HCT116 (cell line): Measurements from ENCODE around the gene OR56A5. TPM values are rescaled to one million over a fixed set of nuclear protein-coding genes. Genes with fewer than 3 reads are reported as not detected.

Source experiments
- ATAC-seq: fragments of 200-7000 bp; cut with Tn5 transposase; 2 replicates; pipeline ENCODE4 v1.9.1; 2020; ENCODE audit warnings: mild to moderate bottlenecking, moderate library complexity
- BruUV-seq: library from RNA; stranded (reverse); fragments of 400-500 nt; replicated peaks from 2 replicates; lab custom pipeline; 2021; lab: Mats Ljungman, UMichigan
- CTCF ChIA-PET: fragments of 300-600 bp; sonication (Branson Sonifier 250); formaldehyde crosslinking; loops from one replicate; lab custom pipeline; 2021; ENCODE audit warnings: antibody characterized with exemption; lab: Charles Lee
- POLR2A ChIA-PET: fragments of 300-600, 350-600 bp; sonication (Branson Sonifier 250); formaldehyde crosslinking; loops from one replicate; lab custom pipeline; 2021; ENCODE audit warnings: antibody characterized with exemption; lab: Charles Lee
- RAD21 ChIA-PET, 2 experiments: fragments of 300-600 bp; sonication (Branson Sonifier 250); formaldehyde crosslinking; loops; one replicate each; lab custom pipeline; 2023; ENCODE audit warnings: low total read pairs in 2 of 2; ENCODE audit not compliant: uncharacterized antibody in 2 of 2, unreplicated experiment in 2 of 2, low non-redundant PET in 1 of 2; lab: Charles Lee
- DNase-seq: peaks from one replicate; pipeline ENCODE4 v3.0.0-alpha.2; 2010; ENCODE audit warnings: low read depth, low spot score
- H2AFZ ChIP-seq: fragments of 200-600 bp; shearing (Covaris generic), sonication (generic); 2 replicates; pipeline ENCODE4 v1.6.1; 2017; ENCODE audit warnings: low read depth, mixed run types, mixed read lengths, antibody characterized with exemption, low read length; ENCODE audit not compliant: poor library complexity, severe bottlenecking
- H3K27ac ChIP-seq: 2 replicates; pipeline ENCODE4 v1.5.1; 2012; ENCODE audit warnings: low read depth, low read length
- H3K27me3 ChIP-seq: fragments of 200-600 bp; sonication (generic); 2 replicates; pipeline ENCODE4 v1.6.1; 2016; ENCODE audit warnings: mixed run types, low read length, mixed read lengths; ENCODE audit not compliant: insufficient read depth
- H3K36me3 ChIP-seq, 2 experiments: fragments of 200-500 bp in 1 of 2; fragments of 200-600 bp in 1 of 2; sonication (Bioruptor generic) in 1 of 2; sonication (generic) in 1 of 2; 2 replicates each; pipeline versions ENCODE4 v1.5.1 to v1.6.1; 2014 to 2016; ENCODE audit warnings: low read length in 2 of 2, inconsistent platforms in 1 of 2, mixed read lengths in 1 of 2, mixed run types in 1 of 2; ENCODE audit not compliant: insufficient read depth in 2 of 2, control insufficient read depth in 1 of 2
- H3K4me1 ChIP-seq, 2 experiments: fragments of 200-600 bp in 1 of 2; sonication (generic) in 1 of 2; 2 replicates each; pipeline versions ENCODE4 v1.5.1 to v1.6.1; 2012 to 2017; ENCODE audit warnings: low read length in 2 of 2, inconsistent platforms in 1 of 2, mild to moderate bottlenecking in 1 of 2, mixed read lengths in 1 of 2, mixed run types in 1 of 2, moderate library complexity in 1 of 2; ENCODE audit not compliant: insufficient read depth in 2 of 2, control insufficient read depth in 1 of 2
- H3K4me2 ChIP-seq: fragments of 200-600 bp; sonication (generic); 2 replicates; pipeline ENCODE4 v1.6.1; 2017; ENCODE audit warnings: mixed run types, low read length, mixed read lengths
- H3K4me3 ChIP-seq, 2 experiments: fragments of 200-600 bp in 1 of 2; sonication (generic) in 1 of 2; replicated peaks in 1 of 2; 2 replicates each; pipeline ENCODE4 v1.5.1; 2011 to 2016; ENCODE audit warnings: low read length in 2 of 2, control low read depth in 1 of 2, low read depth in 1 of 2, mild to moderate bottlenecking in 1 of 2, mixed read lengths in 1 of 2, mixed run types in 1 of 2
- H3K79me2 ChIP-seq: fragments of 200-600 bp; sonication (generic); 2 replicates; pipeline ENCODE4 v1.6.1; 2017; ENCODE audit warnings: mild to moderate bottlenecking, mixed run types, low read length, moderate library complexity, mixed read lengths; ENCODE audit not compliant: insufficient read depth
- H3K9ac ChIP-seq: fragments of 200-600 bp; sonication (generic); 2 replicates; pipeline ENCODE4 v1.6.1; 2016; ENCODE audit warnings: low read length, mixed read lengths
- H3K9me2 ChIP-seq: fragments of 200-600 bp; sonication (generic), shearing (Covaris generic); 2 replicates; pipeline ENCODE4 v1.6.1; 2017; ENCODE audit warnings: mixed run types, mild to moderate bottlenecking, moderate library complexity; ENCODE audit not compliant: insufficient read depth
- H3K9me3 ChIP-seq, 2 experiments: fragments of 200-500 bp in 1 of 2; fragments of 200-600 bp in 1 of 2; sonication (Bioruptor generic) in 1 of 2; sonication (generic) in 1 of 2; 2 replicates each; pipeline ENCODE4 v1.6.1; 2014 to 2017; ENCODE audit warnings: low read length in 2 of 2, mixed read lengths in 2 of 2, inconsistent platforms in 1 of 2, low read depth in 1 of 2, mild to moderate bottlenecking in 1 of 2, mixed run types in 1 of 2, moderate library complexity in 1 of 2; ENCODE audit not compliant: control insufficient read depth in 1 of 2, insufficient read depth in 1 of 2
- H4K20me1 ChIP-seq: fragments of 200-600 bp; sonication (generic), shearing (Covaris generic); 2 replicates; pipeline ENCODE4 v1.6.1; 2017; ENCODE audit warnings: mixed run types, mild to moderate bottlenecking, moderate library complexity; ENCODE audit not compliant: insufficient read depth
- ATF3 ChIP-seq: IDR thresholded peaks from 2 replicates; pipeline ENCODE4 v1.6.1; 2012
- CEBPB ChIP-seq: IDR thresholded peaks from 2 replicates; pipeline ENCODE4 v1.6.1; 2012; ENCODE audit warnings: low read depth
- CTCF ChIP-seq, 3 experiments: fragments of 200-600 bp in 1 of 3; sonication (generic) in 1 of 3; IDR thresholded peaks in 2 of 3; conservative IDR thresholded peaks in 1 of 3; 2 replicates each; pipeline ENCODE4 v1.5.1; 2012 to 2017; ENCODE audit warnings: low read depth in 2 of 3, low read length in 2 of 3, antibody characterized with exemption in 1 of 3, borderline replicate concordance in 1 of 3, control low read depth in 1 of 3, mild to moderate bottlenecking in 1 of 3, mixed read lengths in 1 of 3, mixed run types in 1 of 3, moderate library complexity in 1 of 3; ENCODE audit not compliant: insufficient read depth in 1 of 3
- EGR1 ChIP-seq: IDR thresholded peaks from 2 replicates; pipeline ENCODE4 v1.6.1; 2012; ENCODE audit warnings: low read depth
- JUND ChIP-seq: IDR thresholded peaks from 2 replicates; pipeline ENCODE4 v1.6.1; 2012
- MAX ChIP-seq: IDR thresholded peaks from 2 replicates; pipeline ENCODE4 v1.6.1; 2012
- POLR2A ChIP-seq: IDR thresholded peaks from 2 replicates; pipeline ENCODE4 v1.7.0; 2011; ENCODE audit warnings: borderline replicate concordance; ENCODE audit not compliant: insufficient read depth, insufficient read length; ENCODE audit errors: extremely low read depth
- POLR2AphosphoS5 ChIP-seq: IDR thresholded peaks from 2 replicates; pipeline ENCODE4 v1.6.1; 2011; ENCODE audit warnings: mild to moderate bottlenecking, low read depth, low read length, moderate library complexity
- RAD21 ChIP-seq: IDR thresholded peaks from 2 replicates; pipeline ENCODE4 v1.6.1; 2012; ENCODE audit warnings: low read depth, mild to moderate bottlenecking
- REST ChIP-seq: IDR thresholded peaks from 2 replicates; pipeline ENCODE4 v1.6.1; 2012; ENCODE audit warnings: low read depth
- SP1 ChIP-seq: IDR thresholded peaks from 2 replicates; pipeline ENCODE4 v1.6.1; 2012; ENCODE audit warnings: low read depth
- ZFX ChIP-seq: fragments of 450-650 bp; IDR thresholded peaks from 2 replicates; pipeline ENCODE4 v1.6.1; 2017
- intact Hi-C: fragments of 100-400 bp; cut with micrococcal nuclease; formaldehyde crosslinking; loops from 2 replicates; pipeline ENCODE4 v1.10.0; 2022
- total RNA-seq: library from RNA; stranded (reverse); gene quantifications from one replicate; pipeline ENCODE4 v1.2.1, GENCODE V29; 2021; ENCODE audit not compliant: unreplicated experiment

OR56A5 gene
- total RNA-seq, 1 experiment from 2014 or later: not detected

GRCh38 chr11:5992604-5993251, 24.4 kb upstream of the OR56A5 start:
- Histone ChIP-seq H3K9me2 (no peaks in the 10 kb centered on the region), H3K36me3 (no peaks in the 10 kb centered on the region), H3K4me1 (no peaks in the 10 kb centered on the region), H4K20me1 (no peaks in the 10 kb centered on the region), H2AFZ (no peak overlapping the region), H3K4me3 (no peak overlapping the region), H3K9me3 (no peaks in the 10 kb centered on the region), H3K27ac (no peak overlapping the region), H3K27me3 (peaks cover 42% of the 10 kb centered on the region), H3K9ac (no peak overlapping the region), H3K4me2 (no peak overlapping the region), H3K79me2 (no peaks in the 10 kb centered on the region)
- ChIA-PET POLR2A (no interaction called here), RAD21 (no interaction called here), CTCF (interaction anchor here (0.7 to 2.3 kb wide), 7 partner anchors 8 to 371 kb away, joined by 3 to 18 read pairs (median 5); no protein-coding TSS in a partner anchor)
- ATAC-seq: peak; percentile 82
- BruUV-seq: no TSS peak
- intact Hi-C loops: loop anchor here (1.0 kb wide), 2 partner anchors 361 to 371 kb away; no protein-coding TSS in a partner anchor
- peak; percentile 13 for DNase-seq
- TF ChIP-seq EGR1 (no peak), CTCF (IDR thresholded peaks at IDR 0.05 in 2 of 3, conservative IDR thresholded peaks at IDR 0.05 in 1 of 3; ENCODE audit: borderline replicate concordance in 1 of 3, insufficient read depth in 1 of 3, low read depth in 2 of 3, low read length in 2 of 3) (peak; percentile 38 to 73 (median 66); a peak in 5 of 6 replicates), ATF3 (no peak), POLR2A (no peak), RAD21 (peak; percentile 30; the same call in 1 of the 2 replicates)

- ATAC-seq: no peak
Measured at GRCh38 chr11:5992150-5992549, 23.9 kb upstream of the OR56A5 start.

More at GRCh38 chr11:5992150-5992549, 23.9 kb upstream of the OR56A5 start:
- BruUV-seq: no TSS peak
- no peaks in the 10 kb centered on the region for H3K9me2 ChIP-seq
- H3K27ac ChIP-seq: no peak overlapping the region
- ChIA-PET RAD21 (no interaction called here), CTCF (interaction anchor here (1.0 to 2.3 kb wide), 6 partner anchors 9 to 371 kb away, joined by 3 to 18 read pairs (median 5); no protein-coding TSS in a partner anchor), POLR2A (no interaction called here)
- H4K20me1 ChIP-seq: no peaks in the 10 kb centered on the region
- TF ChIP-seq CEBPB (no peak), ZFX (no peak), POLR2AphosphoS5 (no peak), REST (no peak), JUND (no peak), MAX (no peak), EGR1 (no peak), SP1 (no peak)
- intact Hi-C loops: loop anchor here (1.0 kb wide), 2 partner anchors 361 to 371 kb away; no protein-coding TSS in a partner anchor
- H3K4me3 ChIP-seq: no peak overlapping the region
- no peaks in the 10 kb centered on the region for H3K79me2 ChIP-seq
- peaks cover 36% of the 10 kb centered on the region for H3K27me3 ChIP-seq
- H2AFZ ChIP-seq: no peak overlapping the region
- H3K4me1 ChIP-seq: no peaks in the 10 kb centered on the region
- H3K36me3 ChIP-seq: no peaks in the 10 kb centered on the region
- DNase-seq: no peak
- no peak overlapping the region for H3K9ac ChIP-seq
- no peaks in the 10 kb centered on the region for H3K9me3 ChIP-seq
- H3K4me2 ChIP-seq: no peak overlapping the region
